NCI-H2196 (cell line): ENCODE measurements around the gene ARHGAP42.

Source experiments
- DNase-seq: peaks from one replicate; lab custom pipeline; 2025; ENCODE audit not compliant: unreplicated experiment; lab: John Stamatoyannopoulos, UW

Gene ARHGAP42

GRCh38 chr11:100757646-100758045 lies 70.6 kb downstream of the ARHGAP42 start:
- no peak for DNase-seq

- DNase-seq: no peak
These were observed 72.0 kb downstream of the ARHGAP42 start for GRCh38 chr11:100759106-100759505.

GRCh38 chr11:100759856-100760255 lies 72.8 kb downstream of the ARHGAP42 start:
- DNase-seq: no peak

- no peak for DNase-seq
These were observed 73.7 kb downstream of the ARHGAP42 start for GRCh38 chr11:100760744-100761143.

GRCh38 chr11:100761841-100762240 lies 74.8 kb downstream of the ARHGAP42 start:
- DNase-seq: no peak

GRCh38 chr11:100766764-100767163 lies 79.7 kb downstream of the ARHGAP42 start:
- no peak for DNase-seq

- no peak for DNase-seq
These were observed 82.1 kb downstream of the ARHGAP42 start for GRCh38 chr11:100769165-100769564.

- no peak for DNase-seq
These were observed 82.5 kb downstream of the ARHGAP42 start for GRCh38 chr11:100769617-100770016.

GRCh38 chr11:100774132-100774531 lies 87.0 kb downstream of the ARHGAP42 start:
- DNase-seq: no peak

GRCh38 chr11:100774859-100775258 lies 87.8 kb downstream of the ARHGAP42 start:
- no peak for DNase-seq

GRCh38 chr11:100776212-100776896 lies 89.3 kb downstream of the ARHGAP42 start:
- DNase-seq: no peak

GRCh38 chr11:100777103-100777502 lies 90.0 kb downstream of the ARHGAP42 start:
- no peak for DNase-seq

- DNase-seq: no peak
These were observed 90.6 kb downstream of the ARHGAP42 start for GRCh38 chr11:100777736-100778135.

GRCh38 chr11:100778166-100778785 lies 91.2 kb downstream of the ARHGAP42 start:
- DNase-seq: no peak

- DNase-seq: no peak
These were observed 93.4 kb downstream of the ARHGAP42 start for GRCh38 chr11:100780470-100780869.

- no peak for DNase-seq
These were observed 98.3 kb downstream of the ARHGAP42 start for GRCh38 chr11:100785148-100785983.

GRCh38 chr11:100788561-100789295 lies 101.6 kb downstream of the ARHGAP42 start:
- DNase-seq: no peak

- no peak for DNase-seq
These were observed 102.4 kb downstream of the ARHGAP42 start for GRCh38 chr11:100789500-100789899.

- no peak for DNase-seq
These were observed 103.0 kb downstream of the ARHGAP42 start for GRCh38 chr11:100790073-100790472.

- no peak for DNase-seq
These were observed 104.0 kb downstream of the ARHGAP42 start for GRCh38 chr11:100791103-100791502.

- DNase-seq: no peak
These were observed 104.8 kb downstream of the ARHGAP42 start for GRCh38 chr11:100791860-100792259.
